HG03064 (cell line): ENCODE data around the gene KIRREL3.

Experiments
- ATAC-seq: cut with Tn5 transposase; IDR thresholded peaks from one replicate; pipeline ENCODE4 v1.9.1; 2021; ENCODE audit warnings: low read depth; ENCODE audit not compliant: unreplicated experiment

The KIRREL3 gene

GRCh38 chr11:126523441-126524205 lies 476.9 kb downstream of the KIRREL3 start:
- no peak for ATAC-seq

- no peak for ATAC-seq
These were observed 478.0 kb downstream of the KIRREL3 start for GRCh38 chr11:126522606-126523005.

GRCh38 chr11:126522152-126522551 lies 478.4 kb downstream of the KIRREL3 start:
- ATAC-seq, result no peak

GRCh38 chr11:126521196-126521595 lies 479.4 kb downstream of the KIRREL3 start:
- ATAC-seq, result no peak

GRCh38 chr11:126519764-126520734 lies 480.5 kb downstream of the KIRREL3 start:
- ATAC-seq, result no peak

- no peak for ATAC-seq
These were observed 481.4 kb downstream of the KIRREL3 start for GRCh38 chr11:126518972-126519690.

GRCh38 chr11:126518071-126518971 lies 482.2 kb downstream of the KIRREL3 start:
- no peak for ATAC-seq

GRCh38 chr11:126515501-126515900 lies 485.1 kb downstream of the KIRREL3 start:
- no peak for ATAC-seq

- ATAC-seq, result no peak
These were observed 486.4 kb downstream of the KIRREL3 start for GRCh38 chr11:126514061-126514693.

GRCh38 chr11:126512741-126513715 lies 487.5 kb downstream of the KIRREL3 start:
- no peak for ATAC-seq

- no peak for ATAC-seq
These were observed 488.3 kb downstream of the KIRREL3 start for GRCh38 chr11:126512251-126512650.

- no peak for ATAC-seq
These were observed 489.0 kb downstream of the KIRREL3 start for GRCh38 chr11:126511475-126512115.

GRCh38 chr11:126510621-126511370 lies 489.8 kb downstream of the KIRREL3 start:
- ATAC-seq, result no peak

GRCh38 chr11:126507646-126508045 lies 492.9 kb downstream of the KIRREL3 start:
- no peak for ATAC-seq

GRCh38 chr11:126506789-126507188 lies 493.8 kb downstream of the KIRREL3 start:
- ATAC-seq, result no peak

GRCh38 chr11:126502982-126503381 lies 497.6 kb downstream of the KIRREL3 start:
- no peak for ATAC-seq

GRCh38 chr11:126502159-126502558 lies 498.4 kb downstream of the KIRREL3 start:
- ATAC-seq, result no peak
